ENCODE data around the gene PHF13.

- TF ChIP-seq CTCF (IDR thresholded peaks at IDR 0.05; ENCODE audit: low read depth, low read length, missing input control) (no peak), MAX (IDR thresholded peaks at IDR 0.05) (no peak), EGR1 (IDR thresholded peaks at IDR 0.05; ENCODE audit: low read depth in 2 of 2) (no peak), YY1 (IDR thresholded peaks at IDR 0.05) (no peak), SP1 (IDR thresholded peaks at IDR 0.05) (no peak), REST (IDR thresholded peaks at IDR 0.05) (no peak), TAF1 (conservative IDR thresholded peaks at IDR 0.05) (no peak), RAD21 (IDR thresholded peaks at IDR 0.05) (no peak), ATF3 (IDR thresholded peaks at IDR 0.05) (no peak), ZBTB33 (IDR thresholded peaks at IDR 0.05) (no peak)
Measured at GRCh38 chr1:6627841-6628545, 14.5 kb downstream of the PHF13 start.

All from liver (tissue), 3 donors.